Activated CD8-positive, alpha-beta memory T cell treated with anti-CD3 and anti-CD28 coated beads, Interleukin-2, amount 50 U/mL, for 1 hour (primary cell): ENCODE results near the gene MTHFD1.

ENCODE experiments used
- DNase-seq: peaks from one replicate; pipeline ENCODE4 v3.0.0-alpha.2; 2020; ENCODE audit errors: extremely low read depth

Gene MTHFD1

DNA sequence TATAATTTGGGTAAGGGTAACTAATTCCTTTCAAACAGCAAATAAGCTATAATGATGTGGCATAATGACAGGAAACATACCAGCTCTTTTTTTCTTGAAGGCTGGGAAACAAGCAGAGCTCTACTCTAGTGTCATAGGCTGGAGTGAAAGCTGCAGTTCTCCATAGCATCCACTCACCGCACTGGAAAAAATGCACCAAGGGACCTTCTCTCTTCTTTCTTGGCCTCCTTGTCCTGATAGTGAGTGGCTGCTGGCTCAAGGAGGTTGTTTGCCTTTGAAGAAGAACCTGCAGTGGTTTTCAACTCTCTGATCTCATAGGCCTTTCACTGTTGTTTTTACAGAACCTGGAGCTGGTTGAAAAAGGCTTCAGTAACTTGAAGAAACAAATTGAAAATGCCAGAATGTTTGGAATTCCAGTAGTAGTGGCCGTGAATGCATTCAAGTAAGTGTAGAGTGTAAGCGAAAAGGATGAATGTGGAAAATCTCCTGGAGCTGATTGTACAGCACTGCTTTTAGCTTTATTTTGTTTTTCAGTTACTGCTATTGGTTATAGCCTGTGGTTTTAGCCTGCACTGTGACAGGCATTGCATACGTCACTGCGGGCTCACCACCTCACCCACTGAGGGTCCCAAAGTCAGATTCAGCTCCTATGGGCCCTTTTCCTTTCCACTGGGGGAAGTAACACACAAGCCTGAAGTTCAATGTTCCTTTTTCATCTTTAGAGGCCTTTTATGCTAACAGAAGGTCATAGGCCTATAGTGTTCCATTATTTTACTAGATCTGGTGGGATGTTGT, 59.9 kb downstream of the MTHFD1 start:
- peak; percentile 18 for DNase-seq

DNA sequence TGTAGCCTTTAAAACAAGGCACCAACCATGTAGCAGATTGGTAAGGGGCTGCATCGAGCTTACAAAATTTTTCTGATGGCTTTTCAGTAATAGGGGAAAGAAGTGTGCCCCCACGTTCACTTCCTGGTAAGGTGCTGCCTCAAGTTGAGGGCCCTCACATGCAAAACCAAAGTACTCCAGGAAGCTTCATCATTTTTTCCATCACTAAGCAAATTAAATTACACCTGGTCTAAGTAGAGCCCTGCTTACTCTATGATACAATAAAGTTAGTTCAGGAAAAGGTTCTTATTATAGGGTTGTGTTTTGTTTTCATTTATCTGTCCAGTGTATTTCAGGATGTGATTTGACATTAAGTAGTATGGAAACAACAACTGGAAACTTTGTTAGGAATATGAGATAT, 62.1 kb downstream of the MTHFD1 start:
- DNase-seq: no peak

DNA sequence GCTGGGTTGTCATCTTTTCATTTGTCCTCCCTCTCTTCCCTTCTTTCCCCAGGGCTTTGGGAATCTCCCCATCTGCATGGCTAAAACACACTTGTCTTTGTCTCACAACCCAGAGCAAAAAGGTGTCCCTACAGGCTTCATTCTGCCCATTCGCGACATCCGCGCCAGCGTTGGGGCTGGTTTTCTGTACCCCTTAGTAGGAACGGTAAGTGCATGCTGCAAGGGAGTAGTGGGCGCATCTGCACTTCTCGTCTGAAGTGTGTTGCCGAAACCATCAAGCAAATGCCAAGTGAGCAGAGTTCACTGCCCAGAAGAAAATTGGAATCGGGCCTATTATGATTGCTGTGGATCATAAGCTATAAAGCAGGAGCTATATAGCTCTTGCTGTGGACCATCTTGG, 66.5 kb downstream of the MTHFD1 start:
- no peak for DNase-seq

DNA sequence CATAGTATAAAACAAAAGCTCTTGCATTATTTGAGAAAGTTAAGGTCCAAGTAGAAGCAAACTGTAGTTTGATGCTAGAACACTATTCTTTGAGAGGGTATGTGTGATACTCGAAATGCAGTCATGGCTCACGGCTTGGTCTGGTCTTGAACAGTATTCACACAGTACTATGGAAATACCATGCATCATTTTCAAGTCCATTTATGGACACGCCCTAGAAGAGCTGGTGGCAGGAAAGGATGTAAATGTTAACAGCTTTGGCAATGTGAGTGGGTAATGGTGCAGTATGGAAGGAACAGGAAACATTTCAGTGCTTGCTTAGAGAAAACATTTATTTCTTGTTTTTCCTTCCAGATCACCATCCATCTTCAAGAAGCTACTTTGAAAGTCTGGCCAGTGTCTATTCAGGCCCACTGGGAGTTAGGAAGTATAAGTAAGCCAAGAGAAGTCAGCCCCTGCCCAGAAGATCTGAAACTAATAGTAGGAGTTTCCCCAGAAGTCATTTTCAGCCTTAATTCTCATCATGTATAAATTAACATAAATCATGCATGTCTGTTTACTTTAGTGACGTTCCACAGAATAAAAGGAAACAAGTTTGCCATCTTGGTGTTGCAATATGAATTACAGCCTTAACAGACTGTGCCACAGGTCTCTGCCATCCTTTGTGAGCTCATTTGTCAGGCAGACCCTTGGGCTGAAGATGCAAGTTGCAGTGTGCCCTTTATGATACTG, 71.4 kb downstream of the MTHFD1 start:
- DNase-seq: no peak

DNA sequence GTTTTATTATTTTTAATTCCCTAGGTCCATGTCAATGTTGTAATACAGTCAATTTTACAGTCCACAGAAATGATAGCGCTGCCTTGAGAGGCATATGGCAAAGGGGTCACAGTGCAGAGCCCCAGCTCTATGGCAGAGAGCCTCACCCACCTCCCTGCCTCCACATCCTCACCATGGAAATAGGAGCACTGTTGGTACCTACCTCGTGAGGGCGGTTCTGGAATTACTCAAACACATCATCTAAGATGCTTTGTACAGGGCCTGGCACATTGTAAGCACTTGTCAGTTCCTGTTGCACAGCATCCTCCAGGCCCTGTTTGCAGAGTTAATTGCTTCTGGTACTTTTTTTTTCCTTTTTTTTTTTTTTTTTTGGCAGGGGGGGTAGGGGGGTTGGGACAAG, 73.1 kb downstream of the MTHFD1 start:
- no peak for DNase-seq

DNA sequence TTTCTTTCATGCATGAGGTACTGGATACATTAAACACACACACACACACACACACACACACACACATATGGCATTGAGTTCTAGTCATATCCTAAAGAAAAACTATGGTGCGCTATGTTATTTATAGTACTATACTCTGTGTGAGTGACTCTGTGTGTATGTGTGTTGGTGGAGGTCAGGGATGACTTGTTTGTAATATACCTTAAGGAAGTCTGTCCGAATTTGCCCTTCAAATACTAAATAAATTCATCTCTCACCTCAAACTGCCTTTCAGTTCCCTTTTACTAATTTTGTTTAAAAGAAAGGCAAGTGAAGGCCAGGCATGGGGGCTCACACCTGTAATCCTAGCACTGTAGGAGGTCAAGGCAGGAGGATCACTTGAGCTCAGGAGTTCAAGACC, 75.0 kb downstream of the MTHFD1 start:
- no peak for DNase-seq

DNA sequence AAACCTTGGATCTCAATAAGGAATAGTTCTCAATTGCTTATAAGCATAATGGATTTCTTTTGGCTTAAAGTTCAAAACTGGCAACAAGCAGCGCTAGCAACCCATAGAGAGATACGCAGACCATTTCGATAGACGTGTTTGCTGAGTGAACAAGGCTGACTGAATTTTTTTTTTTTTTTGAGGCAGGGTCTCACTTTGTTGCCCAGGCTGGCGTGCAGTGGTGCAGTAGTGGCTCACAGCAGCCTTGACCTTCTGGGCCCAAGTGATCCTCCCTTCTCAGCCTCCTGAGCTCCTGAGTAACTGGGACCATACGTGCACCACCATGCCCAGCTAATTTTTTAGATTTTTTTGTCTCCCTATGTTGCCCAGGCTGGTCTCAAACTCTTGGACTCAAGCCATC, 75.7 kb downstream of the MTHFD1 start:
- DNase-seq: no peak

DNA sequence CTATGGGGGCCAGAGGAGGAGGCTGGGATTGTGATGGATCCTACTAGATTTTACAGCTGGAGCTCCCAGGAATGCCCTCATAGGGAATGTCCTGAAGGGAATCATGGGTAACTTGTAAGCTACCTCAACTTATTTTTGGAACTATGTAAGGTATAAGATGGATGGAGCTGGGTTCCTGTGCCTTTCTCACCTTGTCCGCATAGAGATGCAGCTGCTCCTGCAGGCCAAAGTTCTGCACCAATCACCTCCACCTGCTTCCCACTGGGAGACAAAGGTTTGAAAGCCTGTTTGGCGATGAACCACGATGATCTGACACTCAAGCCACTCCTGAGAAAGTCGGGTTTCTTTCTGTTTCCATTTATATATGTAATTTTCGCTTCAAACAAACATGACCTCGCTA, 76.5 kb downstream of the MTHFD1 start:
- no peak for DNase-seq

DNA sequence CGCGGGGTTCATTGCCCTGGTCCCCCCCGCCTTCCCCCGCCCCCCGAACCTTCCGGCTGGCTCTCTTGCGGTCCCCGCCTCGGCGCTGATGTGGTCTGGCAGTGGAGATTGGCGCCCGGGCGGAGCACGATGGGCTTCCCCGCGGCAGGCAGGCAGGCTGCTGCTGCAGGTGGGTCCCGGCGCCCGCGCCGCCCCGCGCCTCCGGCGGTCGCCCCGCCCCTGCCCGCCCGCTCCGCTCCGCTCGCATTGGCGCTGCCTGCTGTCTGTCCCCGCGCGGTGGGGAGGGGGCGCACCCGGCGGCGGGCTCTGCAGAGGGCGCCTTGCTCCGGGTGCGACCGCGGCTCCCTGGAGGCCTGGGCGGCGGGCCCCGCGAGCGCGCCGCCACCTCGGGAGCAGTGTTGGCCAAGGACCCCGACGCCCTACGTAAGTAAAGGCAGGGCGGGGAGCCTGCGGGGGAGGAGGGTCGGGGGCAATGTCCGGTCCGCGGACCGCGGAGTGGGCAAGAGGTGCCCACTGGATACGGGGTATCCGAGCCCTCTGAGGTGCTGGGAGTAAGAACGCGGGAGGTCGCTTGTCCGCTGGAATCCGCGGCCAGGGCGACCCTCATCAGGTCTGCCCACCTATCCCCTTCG, 77.2 kb downstream of the MTHFD1 start, which contains the start of gene AKAP5:
AKAP5 (plus strand) TSS at position 309 of the 632 bp plus-strand sequence. CDS start 2,896 bp downstream, outside the sequence.
- no peak for DNase-seq

DNA sequence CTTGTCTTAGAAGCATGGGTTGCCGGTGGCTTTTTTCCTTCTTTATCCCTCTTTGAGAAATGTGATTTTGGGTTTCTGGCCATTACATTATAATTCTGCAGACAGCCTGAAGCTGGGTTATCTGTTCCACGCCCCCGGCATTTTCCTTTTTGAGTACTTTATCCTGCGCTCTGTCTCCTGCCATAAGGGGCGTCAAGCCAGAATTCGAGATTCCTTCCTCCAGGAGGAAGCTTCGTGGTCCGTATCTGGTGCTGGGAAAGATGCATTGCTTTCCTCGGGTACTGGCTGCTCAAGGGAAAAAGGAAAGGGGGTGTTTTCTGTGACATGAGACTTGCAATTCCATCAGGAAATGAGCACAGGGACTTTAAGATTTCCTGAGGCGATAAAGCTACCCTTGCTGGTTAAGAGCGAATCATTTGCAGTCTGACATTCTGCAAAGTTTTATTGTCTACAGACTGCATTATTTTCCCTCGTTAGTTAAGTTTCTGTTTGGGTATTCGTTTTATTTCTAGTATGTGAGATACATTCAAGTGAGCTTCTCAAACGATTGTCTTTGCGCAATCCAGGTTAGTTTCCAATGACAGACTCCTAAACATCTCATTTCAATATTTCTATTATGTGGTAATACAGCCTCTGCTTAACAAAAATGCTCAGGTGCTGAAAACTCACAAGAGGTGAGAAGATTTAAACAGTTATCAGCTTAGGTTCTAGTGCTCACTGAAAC, 77.8 kb downstream of the MTHFD1 start:
- DNase-seq: no peak

DNA sequence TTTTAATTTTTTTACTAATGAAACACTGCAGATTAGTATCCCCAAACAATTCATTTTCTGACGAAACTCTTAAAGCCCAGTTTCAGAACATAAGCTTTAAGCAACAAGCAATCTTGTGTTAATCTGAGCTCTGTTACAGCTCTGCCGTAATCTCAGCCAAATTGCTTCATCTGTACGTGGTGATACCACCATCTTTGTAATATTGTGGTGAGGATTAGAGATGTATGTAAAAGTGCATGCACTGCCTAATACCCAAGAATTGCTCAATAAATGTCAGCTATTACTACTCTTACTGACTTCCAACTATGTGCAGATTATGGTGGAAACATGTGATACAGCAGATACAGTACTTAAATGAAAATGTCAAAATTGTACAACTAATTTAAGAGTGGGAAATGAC, 78.9 kb downstream of the MTHFD1 start:
- no peak for DNase-seq

DNA sequence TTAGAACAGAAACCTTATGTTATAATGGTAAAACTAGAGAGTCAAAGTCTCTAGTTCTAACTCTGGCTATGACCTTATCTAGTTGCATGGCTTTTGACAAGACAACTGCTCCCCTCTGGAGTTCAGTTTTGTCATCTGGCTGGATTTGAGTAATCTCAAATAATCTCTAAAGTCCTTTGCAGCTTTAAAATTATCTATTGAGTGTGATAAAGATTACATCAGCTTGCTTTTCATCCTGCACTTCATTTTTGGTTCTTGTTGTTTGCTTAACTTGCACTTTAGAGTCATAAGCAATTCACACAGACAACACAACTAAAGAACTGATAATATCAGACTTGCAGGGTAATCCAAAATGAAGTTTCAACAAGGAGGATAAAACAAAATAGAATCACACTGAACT, 79.4 kb downstream of the MTHFD1 start:
- no peak for DNase-seq

DNA sequence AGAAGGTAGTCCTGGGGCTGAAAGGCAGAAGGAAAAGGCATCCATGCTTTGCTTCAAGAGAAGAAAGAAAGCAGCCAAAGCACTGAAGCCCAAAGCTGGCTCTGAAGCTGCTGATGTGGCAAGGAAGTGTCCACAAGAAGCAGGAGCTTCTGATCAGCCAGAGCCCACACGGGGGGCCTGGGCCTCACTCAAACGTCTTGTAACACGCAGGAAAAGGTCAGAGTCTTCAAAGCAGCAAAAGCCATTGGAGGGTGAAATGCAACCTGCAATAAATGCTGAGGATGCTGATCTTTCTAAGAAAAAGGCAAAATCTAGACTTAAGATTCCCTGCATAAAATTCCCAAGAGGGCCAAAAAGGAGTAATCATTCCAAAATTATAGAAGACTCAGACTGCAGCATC, 80.3 kb downstream of the MTHFD1 start:
- no peak for DNase-seq

DNA sequence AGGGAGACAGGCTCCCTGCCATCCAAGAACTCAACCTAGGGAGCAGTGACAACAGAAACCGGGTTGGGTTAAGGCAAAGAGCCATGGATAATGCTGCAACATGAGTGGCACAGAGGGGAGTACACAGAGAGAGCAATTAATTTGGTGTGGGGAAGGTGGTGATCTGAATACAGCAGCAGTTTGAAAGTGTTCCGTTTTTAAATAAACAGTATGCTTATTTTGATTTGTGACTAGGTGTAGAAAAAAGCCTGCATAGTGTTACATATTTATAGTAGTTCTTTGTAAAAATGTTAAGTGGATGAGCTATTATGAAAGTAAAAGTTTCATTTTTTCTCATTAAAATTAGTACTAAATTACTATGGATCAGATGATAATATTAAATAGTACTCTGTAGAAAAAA, 85.9 kb downstream of the MTHFD1 start:
- no peak for DNase-seq

DNA sequence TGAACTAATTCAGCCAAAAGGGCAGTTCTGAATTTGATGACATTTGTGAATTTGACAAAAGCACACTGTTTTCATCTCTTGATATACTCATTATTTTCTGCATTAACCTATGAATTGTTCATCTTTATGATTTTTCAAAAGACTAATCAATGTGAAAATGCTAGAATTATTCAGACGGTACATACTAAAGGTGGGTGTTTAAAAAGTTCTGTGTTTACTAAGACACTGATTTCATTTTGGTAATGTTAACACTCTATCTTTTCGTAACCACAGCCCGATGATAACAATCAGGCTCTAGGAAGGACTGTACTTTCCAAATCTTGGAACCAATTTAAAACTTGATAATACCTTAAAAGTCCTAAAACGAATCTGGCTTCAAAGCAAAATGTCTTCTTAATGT, 86.5 kb downstream of the MTHFD1 start:
- no peak for DNase-seq

DNA sequence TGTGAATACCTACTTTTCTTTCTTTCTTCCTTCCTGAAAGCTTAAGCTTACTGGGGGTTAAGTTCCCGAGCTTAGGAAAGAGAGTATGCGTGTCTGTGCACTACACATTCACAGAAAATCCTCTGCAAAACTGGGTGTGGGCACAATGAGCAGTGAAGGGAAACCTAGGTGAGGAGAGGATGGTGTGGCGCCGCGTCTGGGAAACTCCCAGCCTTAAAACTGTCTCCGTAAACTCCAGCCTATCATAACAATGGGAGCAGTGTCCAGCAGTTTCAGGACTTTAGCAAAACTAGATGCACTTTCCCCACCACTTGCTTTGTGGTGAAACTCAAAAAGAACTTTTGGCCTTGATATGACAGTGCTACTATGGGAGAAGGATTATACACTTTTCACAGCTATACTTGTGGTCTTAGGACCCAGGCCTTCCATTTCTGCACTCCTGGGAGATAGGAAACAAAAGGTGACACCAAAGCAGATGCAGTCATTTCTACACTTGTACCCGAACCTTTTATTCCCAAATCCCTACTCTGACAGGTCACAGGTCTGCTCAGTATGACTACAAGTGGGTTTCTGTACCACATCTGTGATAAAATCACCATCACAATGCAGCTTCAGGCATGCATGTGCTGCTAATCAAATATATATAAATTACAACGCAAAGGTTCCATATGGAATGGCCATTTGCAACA, 87.6 kb downstream of the MTHFD1 start:
- DNase-seq: no peak

DNA sequence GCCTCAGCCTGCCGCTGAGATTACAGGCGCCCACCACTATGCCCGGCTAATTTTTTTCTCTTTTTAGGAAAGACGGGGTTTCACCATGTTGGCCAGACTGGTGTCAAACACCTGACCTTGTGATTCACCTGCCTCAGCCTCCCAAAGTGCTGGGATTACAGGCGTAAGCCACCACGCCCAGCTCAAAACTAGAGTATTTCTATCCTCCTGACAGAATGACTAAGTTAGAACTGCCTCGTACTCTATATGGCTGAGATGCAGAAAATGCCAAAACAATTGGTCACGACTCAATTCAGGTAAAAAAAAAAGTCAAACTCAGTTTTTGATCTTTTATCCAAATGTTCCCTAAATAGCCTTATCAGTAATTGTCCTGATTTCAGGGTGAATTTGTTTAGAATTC, 88.3 kb downstream of the MTHFD1 start:
- no peak for DNase-seq

DNA sequence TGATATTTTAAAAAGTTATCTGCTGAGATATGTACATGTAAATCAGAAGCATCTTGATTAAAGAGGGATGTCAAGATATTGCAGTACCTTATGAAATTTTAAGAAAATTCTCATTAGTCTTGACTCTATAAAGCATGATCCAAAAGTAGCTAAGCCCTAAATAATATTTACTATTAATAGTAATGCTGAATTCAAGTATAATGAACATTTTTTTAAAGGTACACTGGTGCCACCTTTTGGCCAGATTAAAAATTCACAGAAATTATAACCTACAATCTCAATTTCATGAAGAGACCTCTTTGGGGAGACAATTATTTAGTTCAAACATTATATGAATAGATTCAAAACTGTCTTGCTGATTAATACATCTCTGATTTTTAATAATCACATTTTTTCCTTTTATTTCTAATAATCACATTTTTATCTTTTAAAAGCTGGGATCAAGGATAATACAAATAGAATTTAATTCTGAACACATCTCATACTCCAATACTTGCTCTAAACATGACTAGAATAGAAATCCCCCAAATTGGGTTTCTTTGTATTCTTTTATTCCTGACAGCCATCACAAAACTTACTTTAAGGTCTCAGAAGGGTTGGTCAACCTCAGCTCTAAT, 90.6 kb downstream of the MTHFD1 start:
- DNase-seq: no peak

DNA sequence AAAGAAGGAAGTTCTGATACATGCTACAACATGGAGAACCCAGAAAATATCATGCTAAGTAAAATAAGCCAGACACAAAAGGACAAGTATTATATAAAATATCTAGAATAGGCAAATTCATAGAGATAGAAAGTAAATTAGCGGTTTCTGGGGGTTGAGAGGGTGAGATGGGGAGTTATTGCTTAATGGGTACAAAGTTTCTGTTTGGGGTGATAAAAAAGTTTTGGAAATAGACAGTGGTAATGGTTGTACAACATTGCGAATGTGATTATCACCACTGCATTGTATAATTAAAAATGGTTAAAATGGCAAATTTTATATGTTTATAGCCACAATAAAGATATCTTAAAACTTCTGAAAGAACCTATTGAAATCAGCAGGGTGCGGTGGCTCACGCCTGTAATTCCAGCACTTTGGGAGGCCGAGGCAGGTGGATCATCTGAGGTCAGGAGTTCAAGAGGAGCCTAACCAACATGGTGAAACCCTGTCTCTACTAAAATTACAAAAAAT, 100.5 kb downstream of the MTHFD1 start:
- no peak for DNase-seq

DNA sequence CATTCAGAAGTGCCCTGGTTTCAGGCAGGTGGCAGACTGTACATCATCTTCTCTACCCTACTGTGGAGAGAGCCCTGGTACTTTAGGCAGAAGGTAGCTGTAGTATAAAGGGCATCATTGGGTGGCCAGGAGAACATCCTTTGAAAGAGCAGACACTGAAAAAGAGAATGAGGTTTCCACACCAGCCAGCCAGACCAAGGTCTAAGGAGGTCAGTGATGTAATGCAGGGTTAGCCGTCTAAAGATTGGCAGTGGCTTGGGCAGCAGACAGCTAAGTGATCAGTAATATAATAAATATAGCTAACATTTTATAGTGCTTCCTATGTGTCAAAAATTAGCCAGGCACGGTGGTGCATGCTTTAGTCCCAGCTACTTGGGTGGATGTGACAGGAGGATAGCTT, 103.5 kb downstream of the MTHFD1 start:
- DNase-seq: no peak

DNA sequence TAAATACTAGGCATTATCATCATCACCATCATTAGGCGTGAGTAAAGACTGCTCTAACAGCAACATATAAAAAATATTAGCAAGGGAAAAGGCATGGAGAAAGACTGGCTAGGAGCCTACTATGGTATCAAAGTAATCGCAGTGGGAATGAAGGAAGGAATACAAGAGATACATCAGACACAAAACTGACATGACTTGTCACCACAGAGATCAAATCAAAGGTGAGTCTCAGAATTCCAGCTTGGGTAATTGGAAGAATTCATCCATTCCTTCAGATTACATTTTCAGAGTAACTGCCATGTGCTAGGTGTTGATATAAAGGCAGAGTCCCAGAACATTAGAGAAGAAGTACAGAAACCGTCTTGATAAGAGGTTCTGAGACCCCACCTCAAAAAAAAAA, 105.3 kb downstream of the MTHFD1 start:
- DNase-seq: no peak
